Measurements from ENCODE around the gene ZNF212. TPM values are rescaled to one million over a fixed set of nuclear protein-coding genes. Genes with fewer than 3 reads are reported as not detected.

Gene ZNF212
- total and polyA plus RNA-seq, 2 experiments from 2014 or later = 11.6 to 14.2 TPM

GRCh38 chr7:149291036-149291780 is 51.8 kb downstream of the ZNF212 start:
- no peaks in the 10 kb centered on the region for H3K27me3 ChIP-seq
- no peak overlapping the region for H3K4me3 ChIP-seq
- H3K27ac ChIP-seq = no peak overlapping the region
- DNase-seq (ENCODE audit: low read depth in 1 of 2, low spot score in 1 of 2) = no peak
- no peaks in the 10 kb centered on the region for H3K9me3 ChIP-seq (ENCODE audit: low read depth)
- TF ChIP-seq CTCF (IDR thresholded peaks at IDR 0.05; ENCODE audit: low read depth, low read length) = no peak
- no peaks in the 10 kb centered on the region for H3K36me3 ChIP-seq
- no peaks in the 10 kb centered on the region for H3K4me1 ChIP-seq (ENCODE audit: low read depth)

- Histone ChIP-seq H3K9me3 (ENCODE audit: low read depth) (no peaks in the 10 kb centered on the region), H3K4me1 (ENCODE audit: low read depth) (no peaks in the 10 kb centered on the region), H3K36me3 (no peaks in the 10 kb centered on the region), H3K4me3 (no peak overlapping the region), H3K27ac (no peak overlapping the region), H3K27me3 (no peaks in the 10 kb centered on the region)
- DNase-seq (ENCODE audit: low read depth in 1 of 2, low spot score in 1 of 2) = no peak
- TF ChIP-seq CTCF (IDR thresholded peaks at IDR 0.05; ENCODE audit: low read depth, low read length) = no peak
Observed at GRCh38 chr7:149291781-149292461, 52.5 kb downstream of the ZNF212 start.

GRCh38 chr7:149292462-149292823 is 53.0 kb downstream of the ZNF212 start:
- Histone ChIP-seq H3K27ac (no peak overlapping the region), H3K4me1 (ENCODE audit: low read depth) (no peaks in the 10 kb centered on the region), H3K9me3 (ENCODE audit: low read depth) (no peaks in the 10 kb centered on the region), H3K36me3 (no peaks in the 10 kb centered on the region), H3K27me3 (no peaks in the 10 kb centered on the region), H3K4me3 (no peak overlapping the region)
- no peak for TF ChIP-seq CTCF (IDR thresholded peaks at IDR 0.05; ENCODE audit: low read depth, low read length)
- DNase-seq (ENCODE audit: low read depth in 1 of 2, low spot score in 1 of 2) = peak in 1 of 2 donors; percentile 7

GRCh38 chr7:149293338-149293737 is 53.9 kb downstream of the ZNF212 start:
- TF ChIP-seq CTCF (IDR thresholded peaks at IDR 0.05; ENCODE audit: low read depth, low read length) = no peak
- Histone ChIP-seq H3K4me3 (no peak overlapping the region), H3K36me3 (no peaks in the 10 kb centered on the region), H3K4me1 (ENCODE audit: low read depth) (no peaks in the 10 kb centered on the region), H3K27me3 (no peaks in the 10 kb centered on the region), H3K27ac (no peak overlapping the region), H3K9me3 (ENCODE audit: low read depth) (no peaks in the 10 kb centered on the region)
- DNase-seq (ENCODE audit: low read depth in 1 of 2, low spot score in 1 of 2) = no peak

GRCh38 chr7:149293946-149294633 is 54.6 kb downstream of the ZNF212 start:
- H3K4me1 ChIP-seq (ENCODE audit: low read depth) = no peaks in the 10 kb centered on the region
- TF ChIP-seq CTCF (IDR thresholded peaks at IDR 0.05; ENCODE audit: low read depth, low read length) = no peak

More at GRCh38 chr7:149293946-149294633, 54.6 kb downstream of the ZNF212 start:
- Histone ChIP-seq H3K27me3 (no peaks in the 10 kb centered on the region), H3K27ac (no peak overlapping the region), H3K9me3 (ENCODE audit: low read depth) (no peaks in the 10 kb centered on the region), H3K4me3 (no peak overlapping the region), H3K36me3 (no peaks in the 10 kb centered on the region)
- no peak for DNase-seq (ENCODE audit: low read depth in 1 of 2, low spot score in 1 of 2)

Measured in cardiac muscle cell (in vitro differentiated cells and primary cell).